Measurements from ENCODE around the gene WNT8B. TPM values are rescaled to one million over a fixed set of nuclear protein-coding genes. Genes with fewer than 3 reads are reported as not detected.

WNT8B gene
- polyA plus RNA-seq, 4 donors: 0.63 to 0.99 (median 0.79) TPM

- no peak for DNase-seq (ENCODE audit: low read depth in 4 of 4, low spot score in 3 of 4)
These were observed 20.0 kb downstream of the WNT8B start for GRCh38 chr10:100482834-100483185.

- DNase-seq (ENCODE audit: low read depth in 4 of 4, low spot score in 3 of 4): no peak
These were observed 21.3 kb downstream of the WNT8B start for GRCh38 chr10:100483876-100484666.

- DNase-seq (ENCODE audit: low read depth in 4 of 4, low spot score in 3 of 4): no peak
These were observed 22.6 kb downstream of the WNT8B start for GRCh38 chr10:100485366-100485765.

GRCh38 chr10:100485801-100486495, 23.1 kb downstream of the WNT8B start:
- no peak for DNase-seq (ENCODE audit: low read depth in 4 of 4, low spot score in 3 of 4)

- no peak for DNase-seq (ENCODE audit: low read depth in 4 of 4, low spot score in 3 of 4)
These were observed 24.7 kb downstream of the WNT8B start for GRCh38 chr10:100487529-100487928.

GRCh38 chr10:100489396-100489795, 26.6 kb downstream of the WNT8B start:
- no peak for DNase-seq (ENCODE audit: low read depth in 4 of 4, low spot score in 3 of 4)

- no peak for DNase-seq (ENCODE audit: low read depth in 4 of 4, low spot score in 3 of 4)
These were observed 27.7 kb downstream of the WNT8B start for GRCh38 chr10:100490531-100490930.

GRCh38 chr10:100496567-100496966, 33.8 kb downstream of the WNT8B start:
- no peak for DNase-seq (ENCODE audit: low read depth in 4 of 4, low spot score in 3 of 4)

- no peak for DNase-seq (ENCODE audit: low read depth in 4 of 4, low spot score in 3 of 4)
These were observed 35.2 kb downstream of the WNT8B start for GRCh38 chr10:100498059-100498458.

GRCh38 chr10:100501423-100501822, 38.6 kb downstream of the WNT8B start:
- no peak for DNase-seq (ENCODE audit: low read depth in 4 of 4, low spot score in 3 of 4)

- no peak for DNase-seq (ENCODE audit: low read depth in 4 of 4, low spot score in 3 of 4)
These were observed 40.2 kb downstream of the WNT8B start for GRCh38 chr10:100502926-100503494.

GRCh38 chr10:100504096-100504495, 41.3 kb downstream of the WNT8B start:
- no peak for DNase-seq (ENCODE audit: low read depth in 4 of 4, low spot score in 3 of 4)

GRCh38 chr10:100505164-100505563, 42.4 kb downstream of the WNT8B start:
- DNase-seq (ENCODE audit: low read depth in 4 of 4, low spot score in 3 of 4): no peak

- DNase-seq (ENCODE audit: low read depth in 4 of 4, low spot score in 3 of 4): no peak
These were observed 44.0 kb downstream of the WNT8B start for GRCh38 chr10:100506596-100507356.

- DNase-seq (ENCODE audit: low read depth in 4 of 4, low spot score in 3 of 4): no peak
These were observed 44.5 kb downstream of the WNT8B start for GRCh38 chr10:100507357-100507732.

- no peak for DNase-seq (ENCODE audit: low read depth in 4 of 4, low spot score in 3 of 4)
These were observed 45.5 kb downstream of the WNT8B start for GRCh38 chr10:100508266-100508665.

GRCh38 chr10:100508691-100509150, 45.9 kb downstream of the WNT8B start:
- DNase-seq (ENCODE audit: low read depth in 4 of 4, low spot score in 3 of 4): no peak

GRCh38 chr10:100509241-100509840, 46.5 kb downstream of the WNT8B start:
- DNase-seq (ENCODE audit: low read depth in 4 of 4, low spot score in 3 of 4): no peak

- DNase-seq (ENCODE audit: low read depth in 4 of 4, low spot score in 3 of 4): no peak
These were observed 47.9 kb downstream of the WNT8B start for GRCh38 chr10:100510533-100511308.

- DNase-seq (ENCODE audit: low read depth in 4 of 4, low spot score in 3 of 4): no peak
These were observed 52.8 kb downstream of the WNT8B start for GRCh38 chr10:100515612-100516011.
